HepG2 (cell line): ENCODE measurements around the gene C2orf49. TPM values are rescaled to one million over a fixed set of nuclear protein-coding genes. Genes with fewer than 3 reads are reported as not detected.

Source experiments
- ATRX ChIP-seq: sonication (generic); formaldehyde crosslinking; IDR thresholded peaks from 2 replicates; pipeline ENCODE4 v1.4.0; 2020; ENCODE audit warnings: missing genetic modification reagents, borderline replicate concordance
- CEBPG ChIP-seq: IDR thresholded peaks from 2 replicates; pipeline ENCODE4 v1.6.1; 2016
- MLLT10 ChIP-seq: sonication (generic); formaldehyde crosslinking; IDR thresholded peaks from 2 replicates; pipeline ENCODE4 v1.4.0; 2020; ENCODE audit warnings: missing genetic modification reagents
- RARA ChIP-seq: IDR thresholded peaks from 2 replicates; pipeline ENCODE4 v1.6.1; 2016; ENCODE audit warnings: missing genetic modification reagents, missing compliant biosample characterization
- SYNCRIP ChIP-seq: fragments of 200-400 bp; formaldehyde crosslinking; IDR thresholded peaks from 2 replicates; pipeline ENCODE4 v1.6.1; 2018; ENCODE audit warnings: mild to moderate bottlenecking, low read depth, low read length; ENCODE audit not compliant: insufficient read depth
- XRCC5 ChIP-seq: fragments of 200-400 bp; formaldehyde crosslinking; optimal IDR thresholded peaks from 2 replicates; pipeline ENCODE3; 2017; ENCODE audit warnings: mild to moderate bottlenecking, low read length
- ZC3H13 ChIP-seq: sonication (generic); formaldehyde crosslinking; IDR thresholded peaks from 2 replicates; pipeline ENCODE4 v1.8.1; 2023; ENCODE audit warnings: mild to moderate bottlenecking, missing genetic modification reagents, moderate library complexity
- ZFY ChIP-seq: sonication (generic); formaldehyde crosslinking; IDR thresholded peaks from 2 replicates; pipeline ENCODE4 v1.4.0; 2020; ENCODE audit warnings: missing genetic modification reagents
- ZNF253 ChIP-seq: sonication (generic); formaldehyde crosslinking; IDR thresholded peaks from 2 replicates; pipeline ENCODE4 v1.8.0; 2022; ENCODE audit warnings: mild to moderate bottlenecking, missing genetic modification reagents, borderline replicate concordance
- ZNF746 ChIP-seq: sonication (generic); formaldehyde crosslinking; IDR thresholded peaks from 2 replicates; pipeline ENCODE4 v1.8.0; 2022; ENCODE audit warnings: mild to moderate bottlenecking, missing genetic modification reagents
- polyA plus RNA-seq, 8 experiments: library from polyadenylated mRNA; depleted of rRNA in 3 of 8; stranded (reverse) in 7 of 8; unstranded in 1 of 8; fragments of >200 nt; fragmentation: Illumina TruSeq in 4 of 8; extraction: Trizol in 4 of 8; gene quantifications; 2 replicates each; pipeline versions ENCODE4 v1.2.1 to v1.2.3, GENCODE V29; 2011 to 2016; ENCODE audit warnings: low read depth in 4 of 8, missing spikeins in 1 of 8, mixed read lengths in 1 of 8; ENCODE audit not compliant: insufficient read depth in 1 of 8
- total RNA-seq, 5 experiments: library from RNA; depleted of rRNA; stranded (reverse); fragments of >200 nt; fragmentation: Illumina TruSeq; extraction: Trizol; gene quantifications; 2 replicates each; pipeline ENCODE4 v1.2.3, GENCODE V29; 2016; ENCODE audit warnings: low read depth in 1 of 5
- TF ChIP-seq, protein P1 (sequence below): sonication (generic); formaldehyde crosslinking; IDR thresholded peaks from 2 replicates; pipeline ENCODE4 v1.8.1; 2022; ENCODE audit warnings: mild to moderate bottlenecking, missing genetic modification reagents
- TF ChIP-seq, protein P2 (sequence below): sonication (generic); formaldehyde crosslinking; IDR thresholded peaks from 2 replicates; pipeline ENCODE4 v1.8.1; 2023; ENCODE audit warnings: mild to moderate bottlenecking, missing genetic modification reagents
- TF ChIP-seq, protein P3 (sequence below): fragments of 450-650 bp; IDR thresholded peaks from 2 replicates; pipeline ENCODE4 v1.6.1; 2016

Gene C2orf49
- total and polyA plus RNA-seq, 2 of the 13 experiments (the other 11 are each of a cell fraction or from before 2014, with no cell fraction given): 24.7 to 28.8 TPM

DNA sequence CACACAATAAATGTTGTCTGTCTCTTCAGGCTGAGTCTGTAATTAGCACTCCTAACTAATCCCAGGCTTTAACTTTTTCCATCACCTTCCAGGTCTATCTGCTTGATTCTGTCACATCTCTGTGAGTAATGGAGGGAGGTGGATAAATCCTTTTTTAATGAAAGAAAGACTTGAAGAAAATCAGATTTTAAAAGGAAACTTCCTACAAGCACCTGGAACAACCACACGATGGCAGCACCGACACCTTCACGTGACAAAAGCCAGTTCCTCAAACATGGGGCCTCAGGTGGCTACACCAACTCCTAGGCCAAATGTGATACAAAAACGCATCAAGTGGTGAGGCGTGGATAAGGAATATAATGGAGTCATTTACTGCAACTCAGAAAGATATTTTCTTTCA is 49.6 kb upstream of the C2orf49 start (continued):
- TF ChIP-seq SYNCRIP (no peak), ZC3H13 (CRISPR knock-in tag) (no peak), ZNF253 (CRISPR knock-in tag) (no peak), ZNF746 (CRISPR knock-in tag) (no peak), ZFY (CRISPR knock-in tag) (no peak), XRCC5 (peak; percentile 36), RARA (no peak), MLLT10 (CRISPR knock-in tag) (no peak), ATRX (CRISPR knock-in tag) (no peak), CEBPG (CRISPR knock-in tag) (no peak)
- TF ChIP-seq, protein P1, sequence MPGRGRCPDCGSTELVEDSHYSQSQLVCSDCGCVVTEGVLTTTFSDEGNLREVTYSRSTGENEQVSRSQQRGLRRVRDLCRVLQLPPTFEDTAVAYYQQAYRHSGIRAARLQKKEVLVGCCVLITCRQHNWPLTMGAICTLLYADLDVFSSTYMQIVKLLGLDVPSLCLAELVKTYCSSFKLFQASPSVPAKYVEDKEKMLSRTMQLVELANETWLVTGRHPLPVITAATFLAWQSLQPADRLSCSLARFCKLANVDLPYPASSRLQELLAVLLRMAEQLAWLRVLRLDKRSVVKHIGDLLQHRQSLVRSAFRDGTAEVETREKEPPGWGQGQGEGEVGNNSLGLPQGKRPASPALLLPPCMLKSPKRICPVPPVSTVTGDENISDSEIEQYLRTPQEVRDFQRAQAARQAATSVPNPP (CRISPR knock-in tag): no peak
- TF ChIP-seq, protein P2, sequence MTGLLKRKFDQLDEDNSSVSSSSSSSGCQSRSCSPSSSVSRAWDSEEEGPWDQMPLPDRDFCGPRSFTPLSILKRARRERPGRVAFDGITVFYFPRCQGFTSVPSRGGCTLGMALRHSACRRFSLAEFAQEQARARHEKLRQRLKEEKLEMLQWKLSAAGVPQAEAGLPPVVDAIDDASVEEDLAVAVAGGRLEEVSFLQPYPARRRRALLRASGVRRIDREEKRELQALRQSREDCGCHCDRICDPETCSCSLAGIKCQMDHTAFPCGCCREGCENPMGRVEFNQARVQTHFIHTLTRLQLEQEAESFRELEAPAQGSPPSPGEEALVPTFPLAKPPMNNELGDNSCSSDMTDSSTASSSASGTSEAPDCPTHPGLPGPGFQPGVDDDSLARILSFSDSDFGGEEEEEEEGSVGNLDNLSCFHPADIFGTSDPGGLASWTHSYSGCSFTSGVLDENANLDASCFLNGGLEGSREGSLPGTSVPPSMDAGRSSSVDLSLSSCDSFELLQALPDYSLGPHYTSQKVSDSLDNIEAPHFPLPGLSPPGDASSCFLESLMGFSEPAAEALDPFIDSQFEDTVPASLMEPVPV (CRISPR knock-in tag): no peak
- TF ChIP-seq, protein P3, sequence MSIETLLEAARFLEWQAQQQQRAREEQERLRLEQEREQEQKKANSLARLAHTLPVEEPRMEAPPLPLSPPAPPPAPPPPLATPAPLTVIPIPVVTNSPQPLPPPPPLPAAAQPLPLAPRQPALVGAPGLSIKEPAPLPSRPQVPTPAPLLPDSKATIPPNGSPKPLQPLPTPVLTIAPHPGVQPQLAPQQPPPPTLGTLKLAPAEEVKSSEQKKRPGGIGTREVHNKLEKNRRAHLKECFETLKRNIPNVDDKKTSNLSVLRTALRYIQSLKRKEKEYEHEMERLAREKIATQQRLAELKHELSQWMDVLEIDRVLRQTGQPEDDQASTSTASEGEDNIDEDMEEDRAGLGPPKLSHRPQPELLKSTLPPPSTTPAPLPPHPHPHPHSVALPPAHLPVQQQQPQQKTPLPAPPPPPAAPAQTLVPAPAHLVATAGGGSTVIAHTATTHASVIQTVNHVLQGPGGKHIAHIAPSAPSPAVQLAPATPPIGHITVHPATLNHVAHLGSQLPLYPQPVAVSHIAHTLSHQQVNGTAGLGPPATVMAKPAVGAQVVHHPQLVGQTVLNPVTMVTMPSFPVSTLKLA: no peak
